IMR-90 (cell line): ENCODE results near the gene CAND2. TPM values are rescaled to one million over a fixed set of nuclear protein-coding genes. Genes with fewer than 3 reads are reported as not detected.

Experiments used
- ATAC-seq: fragments of 200-7000 bp; cut with Tn5 transposase; 2 replicates; pipeline ENCODE4 v1.9.1; 2020; ENCODE audit warnings: low read depth, mild to moderate bottlenecking, moderate library complexity
- BruUV-seq: library from RNA; stranded (reverse); fragments of 400-500 nt; replicated peaks from 2 replicates; lab custom pipeline; 2021; lab: Mats Ljungman, UMichigan
- CTCF ChIA-PET: fragments of 300-600 bp; formaldehyde crosslinking; extraction: SDS; loops from one replicate; lab custom pipeline; 2021; ENCODE audit warnings: antibody characterized with exemption; lab: Yijun Ruan, JAX
- POLR2A ChIA-PET: fragments of 300-600 bp; sonication (Branson Sonifier 250); formaldehyde crosslinking; loops from one replicate; lab custom pipeline; 2022; ENCODE audit warnings: antibody characterized with exemption; ENCODE audit not compliant: unreplicated experiment; lab: Charles Lee
- DNase-seq: peaks from one replicate; pipeline ENCODE4 v3.0.0; 2013
- H2AFZ ChIP-seq: replicated peaks from 2 replicates; pipeline ENCODE3; 2013; ENCODE audit warnings: low read length, mild to moderate bottlenecking; ENCODE audit not compliant: poor library complexity
- H2AK5ac ChIP-seq: 2 replicates; pipeline ENCODE4 v1.6.1; 2013; ENCODE audit warnings: low read depth, low read length, inconsistent platforms
- H2AK9ac ChIP-seq: replicated peaks from 2 replicates; pipeline ENCODE3; 2013; ENCODE audit warnings: mild to moderate bottlenecking, low read depth, low read length, moderate library complexity; ENCODE audit not compliant: poor library complexity
- H2BK120ac ChIP-seq: 2 replicates; pipeline ENCODE4 v1.6.1; 2013; ENCODE audit warnings: low read depth, low read length, inconsistent platforms
- H2BK15ac ChIP-seq: 3 replicates; pipeline ENCODE4 v1.6.1; 2013; ENCODE audit warnings: low read depth, low read length, inconsistent platforms
- H2BK20ac ChIP-seq: 2 replicates; pipeline ENCODE4 v1.6.1; 2013; ENCODE audit warnings: low read depth, mild to moderate bottlenecking, inconsistent platforms, low read length, moderate library complexity
- H2BK5ac ChIP-seq: 2 replicates; pipeline ENCODE4 v1.6.1; 2013; ENCODE audit warnings: mild to moderate bottlenecking, low read depth, low read length, inconsistent platforms; ENCODE audit not compliant: poor library complexity, severe bottlenecking
- H3K14ac ChIP-seq: replicated peaks from 2 replicates; pipeline ENCODE4 v1.6.1; 2013; ENCODE audit warnings: low read depth, low read length, inconsistent platforms
- H3K18ac ChIP-seq: 2 replicates; pipeline ENCODE4 v1.6.1; 2013; ENCODE audit warnings: low read depth, low read length, control low read depth
- H3K23ac ChIP-seq: 2 replicates; pipeline ENCODE4 v1.6.1; 2013; ENCODE audit warnings: low read depth, low read length, inconsistent platforms
- H3K27ac ChIP-seq: 2 replicates; pipeline ENCODE4 v1.5.1; 2013; ENCODE audit warnings: mild to moderate bottlenecking, control low read depth, low read length; ENCODE audit not compliant: insufficient read depth
- H3K27me3 ChIP-seq: 2 replicates; pipeline ENCODE4 v1.6.1; 2013; ENCODE audit warnings: low read length; ENCODE audit not compliant: control insufficient read depth, insufficient read depth
- H3K36me3 ChIP-seq: 2 replicates; pipeline ENCODE4 v1.6.1; 2013; ENCODE audit warnings: low read length, mixed read lengths; ENCODE audit not compliant: control insufficient read depth, insufficient read depth
- H3K4ac ChIP-seq: 2 replicates; pipeline ENCODE4 v1.6.1; 2013; ENCODE audit warnings: low read depth, low read length, inconsistent platforms
- H3K4me1 ChIP-seq: 2 replicates; pipeline ENCODE4 v1.6.1; 2013; ENCODE audit warnings: low read length, mixed read lengths; ENCODE audit not compliant: control insufficient read depth, insufficient read depth
- H3K4me2 ChIP-seq: 2 replicates; pipeline ENCODE4 v1.6.1; 2013; ENCODE audit warnings: low read depth, mild to moderate bottlenecking, control low read depth, low read length, moderate library complexity
- H3K4me3 ChIP-seq: 2 replicates; pipeline ENCODE4 v1.5.1; 2013; ENCODE audit warnings: low read depth, mild to moderate bottlenecking, control low read depth, low read length, moderate library complexity; ENCODE audit not compliant: insufficient read depth
- H3K56ac ChIP-seq: 2 replicates; pipeline ENCODE4 v1.6.1; 2013; ENCODE audit warnings: low read length, inconsistent platforms; ENCODE audit not compliant: insufficient read depth; ENCODE audit errors: extremely low read depth
- H3K79me1 ChIP-seq, 2 experiments: 2 replicates each; pipeline ENCODE4 v1.6.1; 2013; ENCODE audit warnings: low read length in 2 of 2, inconsistent platforms in 1 of 2, low read depth in 1 of 2
- H3K9ac ChIP-seq: 2 replicates; pipeline ENCODE4 v1.6.1; 2013; ENCODE audit warnings: low read depth, low read length, control low read depth
- H3K9me1 ChIP-seq: 2 replicates; pipeline ENCODE4 v1.6.1; 2013; ENCODE audit warnings: low read length, inconsistent platforms; ENCODE audit not compliant: insufficient read depth
- H3K9me3 ChIP-seq: 2 replicates; pipeline ENCODE4 v1.6.1; 2013; ENCODE audit warnings: low read length; ENCODE audit not compliant: control insufficient read depth, insufficient read depth
- H4K20me1 ChIP-seq: 2 replicates; pipeline ENCODE4 v1.6.1; 2013; ENCODE audit warnings: low read length, inconsistent platforms; ENCODE audit not compliant: insufficient read depth
- H4K5ac ChIP-seq: 2 replicates; pipeline ENCODE4 v1.6.1; 2013; ENCODE audit warnings: mild to moderate bottlenecking, low read depth, low read length, control low read depth
- H4K8ac ChIP-seq, 2 experiments: 2 replicates each; pipeline ENCODE4 v1.6.1; 2013; ENCODE audit warnings: low read depth in 2 of 2, low read length in 2 of 2, control low read depth in 1 of 2, inconsistent platforms in 1 of 2
- H4K91ac ChIP-seq: 2 replicates; pipeline ENCODE4 v1.6.1; 2013; ENCODE audit warnings: low read depth, low read length, inconsistent platforms; ENCODE audit not compliant: insufficient read depth
- BHLHE40 ChIP-seq: fragments of 150-350 bp; IDR thresholded peaks from 2 replicates; pipeline ENCODE4 v1.6.1; 2016; ENCODE audit warnings: mild to moderate bottlenecking, low read depth, low read length
- CHD1 ChIP-seq: IDR thresholded peaks from 2 replicates; pipeline ENCODE4 v1.6.1; 2012; ENCODE audit warnings: low read depth, low read length, improper control_type of control experiment
- FOS ChIP-seq: fragments of 150-350 bp; IDR thresholded peaks from 2 replicates; pipeline ENCODE4 v1.6.1; 2016; ENCODE audit warnings: low read depth, low read length
- MAFK ChIP-seq: IDR thresholded peaks from 2 replicates; pipeline ENCODE4 v1.6.1; 2012; ENCODE audit warnings: low read depth, low read length, improper control_type of control experiment
- MAZ ChIP-seq: IDR thresholded peaks from 2 replicates; pipeline ENCODE4 v1.6.1; 2012; ENCODE audit warnings: low read depth, mild to moderate bottlenecking, low read length, improper control_type of control experiment, moderate library complexity, borderline replicate concordance
- MXI1 ChIP-seq: IDR thresholded peaks from 2 replicates; pipeline ENCODE4 v1.6.1; 2012; ENCODE audit warnings: low read depth, mild to moderate bottlenecking, low read length, moderate library complexity, borderline replicate concordance
- NFE2L2 ChIP-seq: fragments of 150-350 bp; IDR thresholded peaks from 2 replicates; pipeline ENCODE4 v1.6.1; 2016; ENCODE audit warnings: low read depth, mild to moderate bottlenecking, low read length
- POLR2A ChIP-seq: IDR thresholded peaks from 2 replicates; pipeline ENCODE4 v1.6.1; 2012; ENCODE audit warnings: mild to moderate bottlenecking, low read depth, low read length
- RAD21 ChIP-seq: IDR thresholded peaks from 2 replicates; pipeline ENCODE4 v1.6.1; 2012; ENCODE audit warnings: low read length, improper control_type of control experiment
- RCOR1 ChIP-seq: IDR thresholded peaks from 2 replicates; pipeline ENCODE4 v1.6.1; 2012; ENCODE audit warnings: mild to moderate bottlenecking, low read length, improper control_type of control experiment; ENCODE audit not compliant: insufficient replicate concordance
- RFX5 ChIP-seq: IDR thresholded peaks from 2 replicates; pipeline ENCODE4 v1.8.0; 2012; ENCODE audit warnings: low read depth, mild to moderate bottlenecking, low read length, moderate library complexity
- SMC3 ChIP-seq: fragments of 150-350 bp; IDR thresholded peaks from 2 replicates; pipeline ENCODE4 v1.6.1; 2016; ENCODE audit warnings: low read depth, mild to moderate bottlenecking, antibody characterized with exemption, low read length, moderate library complexity
- WGBS, 2 experiments: methylation state at CpG; one replicate each; pipeline versions ENCODE4 v1.1.5 to v1.1.7; 2013; ENCODE audit warnings: missing lambda C conversion rate in 2 of 2; ENCODE audit not compliant: insufficient read length in 1 of 2; ENCODE audit errors: extremely low coverage in 2 of 2; 5-methylcytosine and 5-hydroxymethylcytosine counted together
- dilution Hi-C: fragments of 300-500 bp; cut with HindIII; formaldehyde crosslinking; loops from one replicate; pipeline ENCODE4 v1.14.3; 2018; ENCODE audit warnings: low sequenced_read_pairs; ENCODE audit not compliant: unreplicated experiment
- in situ Hi-C: fragments of 300-500 bp; cut with MboI; formaldehyde crosslinking; loops from 3 replicates; pipeline ENCODE4 v1.14.3; 2019; ENCODE audit warnings: low sequenced_read_pairs, inconsistent platforms, mixed read lengths
- intact Hi-C: fragments of 100-400 bp; cut with micrococcal nuclease; formaldehyde crosslinking; loops from 2 replicates; pipeline ENCODE4 v1.10.0; 2022
- polyA plus RNA-seq, 3 experiments: library from polyadenylated mRNA; depleted of rRNA; stranded (reverse); fragments of >200 nt; gene quantifications; 2 replicates each; pipeline ENCODE4 v1.2.3, GENCODE V29; 2012; ENCODE audit warnings: low replicate concordance in 1 of 3
- total RNA-seq: library from RNA; depleted of rRNA; stranded (reverse); fragments of >200 nt; gene quantifications from 2 replicates; pipeline ENCODE4 v1.2.3, GENCODE V29; 2012
- TF ChIP-seq, protein P1 (sequence below): fragments of 150-350 bp; IDR thresholded peaks from 2 replicates; pipeline ENCODE4 v1.6.1; 2016; ENCODE audit warnings: low read depth, mild to moderate bottlenecking, low read length, moderate library complexity, borderline replicate concordance
- TF ChIP-seq, protein P2 (sequence below): conservative IDR thresholded peaks from 2 replicates; pipeline ENCODE4 v1.5.1; 2012; ENCODE audit warnings: mild to moderate bottlenecking, low read depth, low read length, improper control_type of control experiment
- TF ChIP-seq, protein P3 (sequence below): fragments of 150-350 bp; IDR thresholded peaks from 2 replicates; pipeline ENCODE4 v1.6.1; 2017; ENCODE audit warnings: mild to moderate bottlenecking, antibody characterized with exemption, low read length, low read depth

The CAND2 gene
- total and polyA plus RNA-seq, 2 of the 4 experiments (the other 2 are of a cell fraction), result 2.9 to 4.9 TPM

DNA sequence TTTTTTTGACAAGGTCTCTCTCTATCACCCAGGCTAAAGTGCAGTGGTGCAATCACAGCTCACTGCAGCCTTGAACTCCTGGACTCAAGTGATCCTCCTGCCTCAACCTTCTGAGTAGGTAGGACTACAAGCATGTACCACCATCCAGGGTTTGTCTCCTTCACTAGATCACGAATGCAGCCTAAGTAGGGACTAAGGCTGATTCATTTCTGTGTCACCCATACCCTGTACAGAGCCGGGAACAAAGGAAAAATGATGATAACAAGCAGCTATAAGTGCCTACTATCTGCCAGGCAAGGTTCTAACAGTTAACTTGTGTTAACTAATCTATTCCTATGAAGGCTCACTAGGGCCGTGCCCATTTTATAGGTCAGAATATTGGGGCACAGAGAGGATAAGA, 44.4 kb upstream of the CAND2 start:
- ChIA-PET POLR2A (no interaction called here), CTCF (no interaction called here)
- in situ Hi-C loops (no loop called here), intact Hi-C loops (no loop called here), dilution Hi-C loops (no loop called here)
- no peak overlapping the region for H2AFZ ChIP-seq
- no peak overlapping the region for H2BK120ac ChIP-seq
- no peak overlapping the region for H3K4me2 ChIP-seq
- H3K36me3 ChIP-seq, result no peaks in the 10 kb centered on the region
- H3K27ac ChIP-seq, result no peak overlapping the region
- peaks cover 10% of the 10 kb centered on the region for H3K9me1 ChIP-seq
- H2AK9ac ChIP-seq, result no peak overlapping the region
- DNase-seq (peak; percentile 21), ATAC-seq (no peak)
- no peaks in the 10 kb centered on the region for H3K79me1 ChIP-seq
- H2AK5ac ChIP-seq, result no peak overlapping the region
- H2BK20ac ChIP-seq, result no peak overlapping the region; the same call in 1 of the 2 replicates
- no peak overlapping the region for H4K5ac ChIP-seq
- no peak overlapping the region for H3K4ac ChIP-seq
- H3K56ac ChIP-seq, result no peak overlapping the region
- no peak for TF ChIP-seq BHLHE40
- TF ChIP-seq, protein P1, sequence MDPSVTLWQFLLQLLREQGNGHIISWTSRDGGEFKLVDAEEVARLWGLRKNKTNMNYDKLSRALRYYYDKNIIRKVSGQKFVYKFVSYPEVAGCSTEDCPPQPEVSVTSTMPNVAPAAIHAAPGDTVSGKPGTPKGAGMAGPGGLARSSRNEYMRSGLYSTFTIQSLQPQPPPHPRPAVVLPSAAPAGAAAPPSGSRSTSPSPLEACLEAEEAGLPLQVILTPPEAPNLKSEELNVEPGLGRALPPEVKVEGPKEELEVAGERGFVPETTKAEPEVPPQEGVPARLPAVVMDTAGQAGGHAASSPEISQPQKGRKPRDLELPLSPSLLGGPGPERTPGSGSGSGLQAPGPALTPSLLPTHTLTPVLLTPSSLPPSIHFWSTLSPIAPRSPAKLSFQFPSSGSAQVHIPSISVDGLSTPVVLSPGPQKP, result no peak
- no peak for TF ChIP-seq RCOR1
- no peak for TF ChIP-seq MAZ
- TF ChIP-seq, protein P2, sequence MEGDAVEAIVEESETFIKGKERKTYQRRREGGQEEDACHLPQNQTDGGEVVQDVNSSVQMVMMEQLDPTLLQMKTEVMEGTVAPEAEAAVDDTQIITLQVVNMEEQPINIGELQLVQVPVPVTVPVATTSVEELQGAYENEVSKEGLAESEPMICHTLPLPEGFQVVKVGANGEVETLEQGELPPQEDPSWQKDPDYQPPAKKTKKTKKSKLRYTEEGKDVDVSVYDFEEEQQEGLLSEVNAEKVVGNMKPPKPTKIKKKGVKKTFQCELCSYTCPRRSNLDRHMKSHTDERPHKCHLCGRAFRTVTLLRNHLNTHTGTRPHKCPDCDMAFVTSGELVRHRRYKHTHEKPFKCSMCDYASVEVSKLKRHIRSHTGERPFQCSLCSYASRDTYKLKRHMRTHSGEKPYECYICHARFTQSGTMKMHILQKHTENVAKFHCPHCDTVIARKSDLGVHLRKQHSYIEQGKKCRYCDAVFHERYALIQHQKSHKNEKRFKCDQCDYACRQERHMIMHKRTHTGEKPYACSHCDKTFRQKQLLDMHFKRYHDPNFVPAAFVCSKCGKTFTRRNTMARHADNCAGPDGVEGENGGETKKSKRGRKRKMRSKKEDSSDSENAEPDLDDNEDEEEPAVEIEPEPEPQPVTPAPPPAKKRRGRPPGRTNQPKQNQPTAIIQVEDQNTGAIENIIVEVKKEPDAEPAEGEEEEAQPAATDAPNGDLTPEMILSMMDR, result no peak
- no peak for TF ChIP-seq RAD21
- TF ChIP-seq MXI1, result no peak
- TF ChIP-seq MAFK, result no peak
- TF ChIP-seq RFX5, result no peak
- TF ChIP-seq NFE2L2, result no peak
- TF ChIP-seq, protein P3, sequence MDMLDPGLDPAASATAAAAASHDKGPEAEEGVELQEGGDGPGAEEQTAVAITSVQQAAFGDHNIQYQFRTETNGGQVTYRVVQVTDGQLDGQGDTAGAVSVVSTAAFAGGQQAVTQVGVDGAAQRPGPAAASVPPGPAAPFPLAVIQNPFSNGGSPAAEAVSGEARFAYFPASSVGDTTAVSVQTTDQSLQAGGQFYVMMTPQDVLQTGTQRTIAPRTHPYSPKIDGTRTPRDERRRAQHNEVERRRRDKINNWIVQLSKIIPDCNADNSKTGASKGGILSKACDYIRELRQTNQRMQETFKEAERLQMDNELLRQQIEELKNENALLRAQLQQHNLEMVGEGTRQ, result no peak
- TF ChIP-seq POLR2A, result no peak
- no peak for TF ChIP-seq FOS
- no peak for TF ChIP-seq SMC3
- TF ChIP-seq CHD1, result no peak
- H2BK15ac ChIP-seq, result no peak overlapping the region
- no peak overlapping the region for H3K4me3 ChIP-seq
- no peak overlapping the region for H4K8ac ChIP-seq
- no peaks in the 10 kb centered on the region for H4K20me1 ChIP-seq
- BruUV-seq, result no TSS peak
- no CpG with 5 or more reads among the region's 3 CpGs for WGBS, 2 experiments
- H3K23ac ChIP-seq, result no peak overlapping the region
- H3K18ac ChIP-seq, result no peak overlapping the region
- H4K91ac ChIP-seq, result no peak overlapping the region
- no peaks in the 10 kb centered on the region for H3K27me3 ChIP-seq
- no peaks in the 10 kb centered on the region for H3K9me3 ChIP-seq
- H3K4me1 ChIP-seq, result peaks cover 9% of the 10 kb centered on the region
- H3K14ac ChIP-seq, result 0 out of 2 replicates have a peak overlapping the region, but pooled peaks have one; percentile 48
- no peak overlapping the region for H2BK5ac ChIP-seq
- H3K9ac ChIP-seq, result no peak overlapping the region
